ENCODE data around the gene PRCD.

The PRCD gene

GRCh38 chr17:76565728-76566612 is 26.1 kb downstream of the PRCD start:
- H3K9me3 ChIP-seq (ENCODE audit: control insufficient read depth in 2 of 2, low read length in 2 of 2), result no peaks in the 10 kb centered on the region
- no peak overlapping the region for H3K9ac ChIP-seq (ENCODE audit: low read depth in 1 of 2, low read length in 2 of 2)
- H3K4me3 ChIP-seq (ENCODE audit: low read length in 2 of 2), result no peak overlapping the region
- peaks cover 0 to 6% of the 10 kb centered on the region in 2 donors for H3K4me1 ChIP-seq (ENCODE audit: control insufficient read depth in 2 of 2, insufficient read depth in 2 of 2, low read length in 2 of 2)
- no peaks in the 10 kb centered on the region for H3K27me3 ChIP-seq (ENCODE audit: control insufficient read depth in 2 of 2, insufficient read depth in 2 of 2, low read length in 2 of 2)
- no peak overlapping the region for H3K27ac ChIP-seq (ENCODE audit: low read depth in 2 of 2, low read length in 2 of 2)
- peaks cover 12 to 32% of the 10 kb centered on the region in 2 donors for H3K36me3 ChIP-seq (ENCODE audit: control insufficient read depth in 2 of 2, insufficient read depth in 2 of 2, low read length in 2 of 2)

DNA sequence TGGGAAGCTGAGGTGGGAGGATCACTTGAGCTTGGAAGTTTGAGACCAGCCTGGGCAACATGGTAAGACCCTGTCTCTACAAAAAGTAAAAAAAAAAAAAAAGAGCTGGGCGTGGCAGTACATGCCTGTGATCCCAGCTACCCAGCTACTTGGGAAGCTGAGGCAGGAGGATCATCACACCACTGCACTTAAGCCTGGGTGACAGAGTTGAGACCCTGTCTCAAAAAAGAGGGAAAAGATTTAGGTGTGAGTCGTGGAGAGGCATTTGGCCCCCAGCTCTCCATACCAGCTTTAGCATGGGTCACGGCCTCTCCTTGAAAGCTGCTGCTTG is 26.7 kb downstream of the PRCD start:
- no peaks in the 10 kb centered on the region for H3K27me3 ChIP-seq (ENCODE audit: control insufficient read depth in 2 of 2, insufficient read depth in 2 of 2, low read length in 2 of 2)
- peaks cover 9 to 27% of the 10 kb centered on the region in 2 donors for H3K36me3 ChIP-seq (ENCODE audit: control insufficient read depth in 2 of 2, insufficient read depth in 2 of 2, low read length in 2 of 2)
- H3K9me3 ChIP-seq (ENCODE audit: control insufficient read depth in 2 of 2, low read length in 2 of 2), result no peaks in the 10 kb centered on the region
- no peak overlapping the region for H3K27ac ChIP-seq (ENCODE audit: low read depth in 2 of 2, low read length in 2 of 2)
- no peak overlapping the region for H3K9ac ChIP-seq (ENCODE audit: low read depth in 1 of 2, low read length in 2 of 2)
- peaks cover 0 to 6% of the 10 kb centered on the region in 2 donors for H3K4me1 ChIP-seq (ENCODE audit: control insufficient read depth in 2 of 2, insufficient read depth in 2 of 2, low read length in 2 of 2)
- H3K4me3 ChIP-seq (ENCODE audit: low read length in 2 of 2), result no peak overlapping the region

DNA sequence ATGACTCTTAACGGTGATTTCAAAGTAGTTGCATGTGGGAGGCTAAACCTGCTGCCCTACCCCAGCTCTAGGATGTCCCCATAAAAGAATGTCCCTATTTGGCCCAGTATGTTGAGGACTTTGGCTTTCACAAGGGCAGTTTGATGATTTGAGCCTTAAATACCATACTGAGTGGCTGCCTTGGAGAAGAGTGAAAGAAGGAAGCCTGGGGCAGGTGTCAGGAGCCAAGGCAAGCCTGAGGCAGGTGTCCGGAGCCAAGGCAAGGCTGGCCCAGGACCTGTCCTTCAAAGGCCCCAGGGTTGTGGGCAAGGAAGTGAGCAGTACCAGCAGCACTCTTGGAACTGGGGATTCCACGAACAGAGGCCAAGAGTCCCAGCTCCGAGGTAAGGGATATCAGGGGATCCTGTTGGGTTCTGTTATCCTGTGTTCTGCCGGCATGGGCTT is 27.2 kb downstream of the PRCD start:
- Histone ChIP-seq H3K27me3 (ENCODE audit: control insufficient read depth in 2 of 2, insufficient read depth in 2 of 2, low read length in 2 of 2) (no peaks in the 10 kb centered on the region), H3K9ac (ENCODE audit: low read depth in 1 of 2, low read length in 2 of 2) (no peak overlapping the region), H3K36me3 (ENCODE audit: control insufficient read depth in 2 of 2, insufficient read depth in 2 of 2, low read length in 2 of 2) (peaks cover 5 to 23% of the 10 kb centered on the region in 2 donors), H3K4me3 (ENCODE audit: low read length in 2 of 2) (no peak overlapping the region), H3K27ac (ENCODE audit: low read depth in 2 of 2, low read length in 2 of 2) (no peak overlapping the region), H3K9me3 (ENCODE audit: control insufficient read depth in 2 of 2, low read length in 2 of 2) (no peaks in the 10 kb centered on the region), H3K4me1 (ENCODE audit: control insufficient read depth in 2 of 2, insufficient read depth in 2 of 2, low read length in 2 of 2) (peaks cover 0 to 3% of the 10 kb centered on the region in 2 donors)

DNA sequence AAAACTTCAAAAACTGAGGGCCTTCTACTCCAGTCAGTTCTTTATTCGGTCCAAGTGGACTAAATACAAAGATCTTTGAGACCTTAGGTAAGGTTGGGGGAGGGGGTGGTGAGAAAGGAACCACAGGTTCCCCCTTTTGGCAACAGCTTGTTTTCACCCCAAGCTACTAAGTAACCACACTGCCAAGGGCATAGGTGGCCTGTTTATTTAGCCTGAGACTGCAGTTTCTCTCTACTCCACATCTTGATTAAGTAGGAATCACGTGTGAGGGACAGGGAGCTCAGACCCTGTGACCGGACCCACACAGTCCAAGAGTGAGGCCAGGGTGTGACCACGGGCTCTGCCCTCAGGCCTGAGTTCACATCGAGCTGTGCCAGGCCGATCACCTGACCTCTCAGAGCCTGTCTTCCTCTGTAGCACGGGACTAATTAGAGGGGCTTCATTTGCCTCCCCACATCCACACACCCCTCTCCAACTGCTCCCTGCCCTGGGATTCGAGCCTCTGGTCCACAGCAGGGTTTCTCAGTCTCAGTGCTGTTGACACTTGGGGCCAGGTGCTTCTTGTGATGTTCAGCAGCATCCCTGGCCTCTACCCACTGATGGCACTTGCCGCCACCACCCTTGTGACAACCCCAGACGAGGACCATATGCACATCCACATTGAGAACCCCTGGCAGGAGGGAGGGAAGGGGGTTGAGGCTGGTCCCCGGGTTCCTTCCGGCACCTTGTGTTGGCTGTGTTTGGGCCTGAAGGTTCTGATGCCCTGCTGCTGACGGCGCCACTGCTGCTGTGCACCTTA is 28.0 kb downstream of the PRCD start:
- no peak overlapping the region for H3K27ac ChIP-seq (ENCODE audit: low read depth in 2 of 2, low read length in 2 of 2)
- H3K36me3 ChIP-seq (ENCODE audit: control insufficient read depth in 2 of 2, insufficient read depth in 2 of 2, low read length in 2 of 2), result peaks cover 3 to 18% of the 10 kb centered on the region in 2 donors
- no peaks in the 10 kb centered on the region for H3K4me1 ChIP-seq (ENCODE audit: control insufficient read depth in 2 of 2, insufficient read depth in 2 of 2, low read length in 2 of 2)
- no peaks in the 10 kb centered on the region for H3K27me3 ChIP-seq (ENCODE audit: control insufficient read depth in 2 of 2, insufficient read depth in 2 of 2, low read length in 2 of 2)
- H3K9ac ChIP-seq (ENCODE audit: low read depth in 1 of 2, low read length in 2 of 2), result no peak overlapping the region
- H3K9me3 ChIP-seq (ENCODE audit: control insufficient read depth in 2 of 2, low read length in 2 of 2), result no peaks in the 10 kb centered on the region
- H3K4me3 ChIP-seq (ENCODE audit: low read length in 2 of 2), result no peak overlapping the region

- H3K27ac ChIP-seq (ENCODE audit: low read depth in 2 of 2, low read length in 2 of 2), result no peak overlapping the region
- H3K9ac ChIP-seq (ENCODE audit: low read depth in 1 of 2, low read length in 2 of 2), result no peak overlapping the region
- H3K4me3 ChIP-seq (ENCODE audit: low read length in 2 of 2), result no peak overlapping the region
- H3K27me3 ChIP-seq (ENCODE audit: control insufficient read depth in 2 of 2, insufficient read depth in 2 of 2, low read length in 2 of 2), result no peaks in the 10 kb centered on the region
- no peaks in the 10 kb centered on the region for H3K9me3 ChIP-seq (ENCODE audit: control insufficient read depth in 2 of 2, low read length in 2 of 2)
- no peaks in the 10 kb centered on the region for H3K4me1 ChIP-seq (ENCODE audit: control insufficient read depth in 2 of 2, insufficient read depth in 2 of 2, low read length in 2 of 2)
- peaks cover 3 to 17% of the 10 kb centered on the region in 2 donors for H3K36me3 ChIP-seq (ENCODE audit: control insufficient read depth in 2 of 2, insufficient read depth in 2 of 2, low read length in 2 of 2)
Measured at GRCh38 chr17:76568811-76569221, 29.0 kb downstream of the PRCD start.

DNA sequence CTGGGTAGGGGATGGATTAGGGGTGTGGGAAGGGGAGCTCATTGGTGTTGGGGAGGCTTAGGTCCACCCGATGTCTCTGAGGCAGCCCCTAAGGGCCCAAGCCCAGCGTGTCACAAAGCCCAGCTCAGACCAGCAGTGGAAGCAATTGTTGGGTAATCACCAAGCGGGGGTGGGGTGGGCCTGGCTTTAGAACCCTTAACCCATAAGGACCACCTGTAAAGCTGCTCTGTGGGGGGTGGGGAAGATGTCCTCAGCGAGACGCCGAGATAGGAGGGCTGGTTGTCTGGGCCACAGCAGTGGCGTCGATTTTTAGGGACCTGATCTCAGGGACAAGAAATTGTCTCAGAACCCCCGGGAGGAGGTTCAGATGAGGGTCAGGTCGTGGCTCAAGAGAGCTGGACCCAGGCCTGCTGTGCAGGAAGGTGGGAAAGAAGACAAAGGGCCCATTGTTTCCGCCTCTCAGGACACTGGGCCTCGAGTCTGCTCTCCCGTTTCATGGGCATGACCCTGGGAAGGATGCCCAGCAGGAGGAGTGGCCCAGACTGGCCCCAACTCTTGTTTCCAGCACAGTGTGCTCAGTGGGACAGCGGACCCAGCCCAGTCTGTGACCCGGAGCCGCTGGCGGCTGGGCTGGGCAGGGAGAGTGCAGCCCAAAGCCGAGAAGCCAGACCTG is 29.9 kb downstream of the PRCD start:
- Histone ChIP-seq H3K36me3 (ENCODE audit: control insufficient read depth in 2 of 2, insufficient read depth in 2 of 2, low read length in 2 of 2) (peaks cover 3 to 15% of the 10 kb centered on the region in 2 donors), H3K27ac (ENCODE audit: low read depth in 2 of 2, low read length in 2 of 2) (no peak overlapping the region), H3K4me3 (ENCODE audit: low read length in 2 of 2) (no peak overlapping the region), H3K9ac (ENCODE audit: low read depth in 1 of 2, low read length in 2 of 2) (no peak overlapping the region), H3K4me1 (ENCODE audit: control insufficient read depth in 2 of 2, insufficient read depth in 2 of 2, low read length in 2 of 2) (no peaks in the 10 kb centered on the region), H3K27me3 (ENCODE audit: control insufficient read depth in 2 of 2, insufficient read depth in 2 of 2, low read length in 2 of 2) (no peaks in the 10 kb centered on the region), H3K9me3 (ENCODE audit: control insufficient read depth in 2 of 2, low read length in 2 of 2) (no peaks in the 10 kb centered on the region)

DNA sequence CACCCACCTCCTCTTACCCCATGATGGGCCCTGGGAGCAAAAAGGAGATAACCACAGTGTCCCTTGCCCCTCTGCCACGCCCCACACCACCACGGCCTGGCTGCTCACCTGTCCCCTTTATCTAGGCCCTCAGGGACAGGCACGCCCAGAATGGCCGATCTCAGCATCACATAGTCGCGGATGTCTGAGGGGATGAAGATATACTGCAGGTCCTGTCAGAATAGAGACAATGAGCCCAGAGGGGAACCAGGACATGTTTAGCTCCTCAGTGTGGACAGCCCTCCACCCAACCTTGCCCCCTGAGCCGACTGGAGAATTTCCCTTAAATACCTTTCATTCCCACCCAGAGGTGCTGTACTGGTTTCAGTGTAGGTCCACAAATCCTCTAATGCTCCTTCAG is 30.6 kb downstream of the PRCD start:
- H3K27me3 ChIP-seq (ENCODE audit: control insufficient read depth in 2 of 2, insufficient read depth in 2 of 2, low read length in 2 of 2), result no peaks in the 10 kb centered on the region
- peaks cover 3 to 7% of the 10 kb centered on the region in 2 donors for H3K36me3 ChIP-seq (ENCODE audit: control insufficient read depth in 2 of 2, insufficient read depth in 2 of 2, low read length in 2 of 2)
- H3K9ac ChIP-seq (ENCODE audit: low read depth in 1 of 2, low read length in 2 of 2), result no peak overlapping the region
- H3K4me1 ChIP-seq (ENCODE audit: control insufficient read depth in 2 of 2, insufficient read depth in 2 of 2, low read length in 2 of 2), result no peaks in the 10 kb centered on the region
- no peak overlapping the region for H3K4me3 ChIP-seq (ENCODE audit: low read length in 2 of 2)
- H3K27ac ChIP-seq (ENCODE audit: low read depth in 2 of 2, low read length in 2 of 2), result no peak overlapping the region
- H3K9me3 ChIP-seq (ENCODE audit: control insufficient read depth in 2 of 2, low read length in 2 of 2), result no peaks in the 10 kb centered on the region

DNA sequence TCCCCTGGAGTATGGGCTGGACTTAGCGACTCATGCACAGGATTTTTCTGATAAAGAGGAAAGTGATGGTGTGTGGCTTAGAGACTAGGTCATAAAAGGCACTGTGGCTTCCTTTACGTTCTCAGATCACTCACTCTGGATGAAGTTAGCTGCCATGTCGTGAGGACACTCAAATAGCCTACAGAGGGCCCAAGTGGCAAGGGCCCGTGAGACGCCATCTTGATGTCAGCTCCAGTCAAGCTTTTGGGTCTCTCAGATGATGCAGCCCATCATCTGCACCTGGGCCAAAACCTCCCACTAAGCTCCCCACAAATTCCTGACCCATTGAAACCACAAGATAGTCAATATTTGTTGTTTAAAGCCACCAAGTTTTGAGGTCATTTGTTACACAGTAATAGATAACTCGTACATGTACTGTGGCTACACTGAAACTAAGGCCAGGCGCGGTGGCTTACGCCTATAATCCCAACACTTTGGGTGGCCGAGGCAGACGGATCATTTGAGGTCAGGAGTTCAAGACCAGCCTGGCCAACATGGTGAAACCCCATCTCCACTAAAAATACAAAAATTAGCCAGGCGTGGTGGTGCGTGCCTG is 31.1 kb downstream of the PRCD start:
- Histone ChIP-seq H3K27ac (ENCODE audit: low read depth in 2 of 2, low read length in 2 of 2) (no peak overlapping the region), H3K4me1 (ENCODE audit: control insufficient read depth in 2 of 2, insufficient read depth in 2 of 2, low read length in 2 of 2) (no peaks in the 10 kb centered on the region), H3K9ac (ENCODE audit: low read depth in 1 of 2, low read length in 2 of 2) (no peak overlapping the region)

GRCh38 chr17:76572201-76572910 is 32.5 kb downstream of the PRCD start:
- no peaks in the 10 kb centered on the region for H3K9me3 ChIP-seq (ENCODE audit: control insufficient read depth in 2 of 2, low read length in 2 of 2)
- H3K27me3 ChIP-seq (ENCODE audit: control insufficient read depth in 2 of 2, insufficient read depth in 2 of 2, low read length in 2 of 2), result no peaks in the 10 kb centered on the region
- H3K9ac ChIP-seq (ENCODE audit: low read depth in 1 of 2, low read length in 2 of 2), result no peak overlapping the region
- no peaks in the 10 kb centered on the region for H3K36me3 ChIP-seq (ENCODE audit: control insufficient read depth in 2 of 2, insufficient read depth in 2 of 2, low read length in 2 of 2)
- H3K27ac ChIP-seq (ENCODE audit: low read depth in 2 of 2, low read length in 2 of 2), result no peak overlapping the region
- no peaks in the 10 kb centered on the region for H3K4me1 ChIP-seq (ENCODE audit: control insufficient read depth in 2 of 2, insufficient read depth in 2 of 2, low read length in 2 of 2)
- H3K4me3 ChIP-seq (ENCODE audit: low read length in 2 of 2), result no peak overlapping the region

More for the DNA sequence above, 31.1 kb downstream of the PRCD start:
- peaks cover 0 to 4% of the 10 kb centered on the region in 2 donors for H3K36me3 ChIP-seq (ENCODE audit: control insufficient read depth in 2 of 2, insufficient read depth in 2 of 2, low read length in 2 of 2)
- H3K4me3 ChIP-seq (ENCODE audit: low read length in 2 of 2), result no peak overlapping the region
- H3K27me3 ChIP-seq (ENCODE audit: control insufficient read depth in 2 of 2, insufficient read depth in 2 of 2, low read length in 2 of 2), result no peaks in the 10 kb centered on the region
- H3K9me3 ChIP-seq (ENCODE audit: control insufficient read depth in 2 of 2, low read length in 2 of 2), result no peaks in the 10 kb centered on the region
